MV-4-11 (cell line): ENCODE results near the gene DLL1.

Source experiments
- DNase-seq: peaks from one replicate; lab custom pipeline; 2025; lab: John Stamatoyannopoulos, UW

DLL1 gene

DNA sequence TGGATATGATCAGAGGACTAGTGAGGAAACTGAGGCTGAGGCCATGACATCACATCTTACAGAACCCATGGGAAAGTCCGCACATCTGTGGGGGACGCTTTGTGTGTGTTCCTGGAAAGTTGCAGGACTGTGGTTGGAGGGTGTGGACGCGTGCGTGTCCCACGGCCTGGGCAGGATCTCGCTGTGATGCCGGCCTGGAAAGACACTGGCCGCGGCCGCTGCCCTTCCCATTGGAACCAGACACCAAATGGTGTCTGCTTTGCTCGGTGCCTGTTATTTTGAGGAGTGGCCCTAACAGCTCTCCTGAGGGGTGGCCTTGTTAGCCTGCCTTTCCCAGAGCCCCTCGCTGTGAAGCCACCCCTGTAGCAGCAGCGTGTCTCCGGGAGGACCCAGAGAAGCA, 41.1 kb downstream of the DLL1 start:
- no peak for DNase-seq

DNA sequence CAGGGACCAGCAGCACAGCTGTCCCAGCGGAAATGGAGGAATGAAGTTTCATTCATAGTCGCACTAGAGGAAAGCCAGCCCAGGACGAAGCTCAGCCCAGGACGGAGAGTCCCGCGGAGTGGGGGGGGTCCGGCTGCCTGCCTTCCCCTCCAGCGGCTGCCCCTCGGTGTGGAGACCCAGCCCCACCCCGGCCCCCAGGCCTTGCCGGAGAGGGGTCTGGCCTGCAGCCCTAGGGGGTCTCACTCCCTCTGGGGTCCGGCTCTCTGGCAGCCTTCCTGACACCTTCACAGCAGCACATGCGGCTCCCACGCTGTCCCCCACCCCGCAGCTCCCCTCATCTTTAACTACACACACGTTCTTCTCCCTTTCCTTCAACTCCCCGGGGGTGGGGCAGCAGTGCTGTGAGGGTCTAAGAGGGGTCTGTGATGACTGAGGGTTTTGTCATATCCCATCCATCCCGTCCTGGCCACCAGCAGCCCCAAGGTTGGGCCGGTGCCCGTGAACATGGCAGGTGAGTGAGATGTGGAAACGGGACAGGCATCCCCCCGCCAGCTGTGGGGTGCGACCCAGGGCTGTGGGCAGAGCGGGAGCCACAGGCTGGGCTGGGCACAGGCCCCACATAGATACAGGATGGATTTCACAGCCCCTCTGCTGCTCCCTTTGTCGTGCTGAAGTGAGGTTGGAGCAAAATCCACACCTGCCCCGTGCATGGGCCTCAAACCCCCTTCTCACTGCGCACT, 41.8 kb downstream of the DLL1 start:
- DNase-seq: no peak

DNA sequence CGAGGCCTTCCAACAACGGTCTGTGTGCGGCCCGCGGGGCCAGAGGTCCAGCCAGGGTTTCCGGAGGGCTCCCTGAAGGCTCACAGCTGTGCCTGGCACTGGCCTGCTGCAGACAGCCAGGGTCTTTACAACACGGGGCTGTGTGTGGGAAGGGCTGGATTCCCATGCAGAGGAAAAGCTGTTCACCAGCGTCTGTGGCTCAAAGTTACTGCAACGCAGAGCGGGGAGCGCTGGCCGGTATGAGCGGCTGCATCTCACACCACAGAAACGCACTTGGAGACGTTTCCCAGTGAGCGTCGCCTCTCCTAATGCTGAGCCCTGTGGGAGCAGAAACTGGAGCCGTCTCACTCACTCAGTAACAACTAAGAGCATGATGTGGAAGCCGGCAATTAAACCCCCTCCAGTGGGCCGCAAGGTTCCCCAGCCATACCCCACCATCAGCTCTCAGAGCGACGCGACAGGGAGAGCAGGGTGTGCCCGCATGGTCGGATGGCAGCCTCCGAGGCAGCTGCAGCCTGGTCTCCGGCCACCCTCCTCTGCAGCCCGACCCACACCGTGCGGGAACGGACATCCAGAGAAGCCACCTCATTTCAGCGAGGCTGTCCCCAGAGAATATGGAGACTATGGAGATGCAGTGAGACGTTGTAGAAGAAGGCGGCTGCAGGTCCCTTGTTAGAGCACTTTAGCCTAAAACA, 42.6 kb downstream of the DLL1 start:
- no peak for DNase-seq

DNA sequence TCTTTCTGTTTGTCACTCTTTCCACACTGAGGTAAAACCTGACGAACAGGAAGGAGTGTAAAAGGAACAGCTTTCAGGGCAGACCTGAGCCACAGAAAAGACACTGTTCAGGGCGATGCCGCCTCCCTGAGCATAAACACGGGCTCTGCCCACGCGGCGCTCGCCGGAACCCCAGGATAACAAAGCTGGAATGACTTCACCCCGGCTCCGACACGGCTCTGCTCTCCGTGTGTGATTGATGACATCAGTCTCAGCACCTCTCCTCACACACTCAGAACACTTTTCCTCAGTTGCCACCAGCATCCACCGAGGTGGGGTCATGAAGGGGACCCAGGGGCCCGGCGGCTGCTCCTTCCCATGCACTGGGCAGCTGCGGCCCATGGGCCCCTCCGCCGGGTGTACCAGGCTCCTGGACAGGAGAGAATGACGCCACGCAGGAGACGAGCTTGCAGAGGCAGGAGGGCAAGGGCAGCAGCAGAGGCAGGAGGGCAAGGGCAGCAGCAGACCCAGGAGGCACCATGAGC, 43.6 kb downstream of the DLL1 start:
- no peak for DNase-seq

DNA sequence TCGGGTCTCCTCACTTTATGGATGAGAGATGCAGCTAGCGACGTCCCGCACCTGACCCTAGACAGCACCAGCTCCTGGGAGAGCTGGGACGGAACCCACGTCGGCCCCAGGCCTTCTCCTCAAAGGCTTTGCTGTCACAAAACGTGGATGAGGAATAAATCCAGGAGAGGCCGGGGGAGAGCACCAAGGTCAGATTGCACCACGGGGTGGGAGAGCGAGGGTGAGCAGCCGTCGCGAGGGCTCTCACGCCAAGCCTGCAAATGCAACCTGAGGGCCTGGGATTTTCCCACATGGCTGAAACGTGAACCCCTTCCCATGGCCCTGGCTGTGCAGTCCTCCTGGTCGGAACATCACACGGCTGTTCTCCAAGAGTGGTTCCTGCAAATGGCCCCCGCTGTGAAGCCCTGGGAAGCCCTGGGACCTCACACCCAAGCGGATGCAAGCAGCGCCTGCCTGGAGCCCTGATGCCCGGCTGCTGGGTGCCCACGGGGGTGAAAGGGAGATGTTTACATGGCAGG, 45.3 kb downstream of the DLL1 start:
- DNase-seq: no peak

DNA sequence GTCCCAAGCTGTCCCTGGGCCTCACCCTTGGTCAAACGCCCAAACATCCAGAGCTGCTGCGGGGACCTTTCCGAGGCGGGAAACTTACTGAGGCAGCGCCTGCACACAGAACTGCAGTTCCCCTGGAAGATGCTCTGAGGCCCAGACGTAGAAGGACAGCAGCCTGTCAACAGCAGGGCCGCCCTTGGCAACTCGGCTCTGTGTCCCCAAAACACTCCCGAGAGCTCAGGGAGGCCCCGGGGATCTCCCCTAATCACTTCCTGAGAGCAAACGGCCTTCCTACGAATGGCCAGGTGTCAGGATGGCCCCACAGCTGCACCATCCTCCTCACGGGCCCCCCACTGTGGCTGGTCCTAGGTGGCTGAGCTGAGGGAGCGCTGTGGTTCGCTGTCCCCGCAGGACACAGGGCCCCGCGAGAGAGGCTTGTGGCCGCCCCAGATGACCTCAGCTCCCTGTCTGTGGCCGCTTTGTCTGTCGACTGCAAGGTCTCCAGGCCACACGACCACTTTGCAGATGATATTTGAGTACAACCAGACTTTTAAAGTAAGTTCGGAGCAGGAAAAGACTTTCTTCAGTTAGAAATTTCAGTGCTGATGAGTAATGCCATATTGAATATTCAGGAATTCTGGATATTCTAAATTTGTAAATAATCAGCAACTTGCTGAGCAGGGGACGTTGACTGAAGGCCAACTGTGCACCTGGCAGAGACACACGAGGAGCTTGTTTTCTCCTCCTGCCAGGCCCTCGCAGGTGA, 46.0 kb downstream of the DLL1 start:
- no peak for DNase-seq

DNA sequence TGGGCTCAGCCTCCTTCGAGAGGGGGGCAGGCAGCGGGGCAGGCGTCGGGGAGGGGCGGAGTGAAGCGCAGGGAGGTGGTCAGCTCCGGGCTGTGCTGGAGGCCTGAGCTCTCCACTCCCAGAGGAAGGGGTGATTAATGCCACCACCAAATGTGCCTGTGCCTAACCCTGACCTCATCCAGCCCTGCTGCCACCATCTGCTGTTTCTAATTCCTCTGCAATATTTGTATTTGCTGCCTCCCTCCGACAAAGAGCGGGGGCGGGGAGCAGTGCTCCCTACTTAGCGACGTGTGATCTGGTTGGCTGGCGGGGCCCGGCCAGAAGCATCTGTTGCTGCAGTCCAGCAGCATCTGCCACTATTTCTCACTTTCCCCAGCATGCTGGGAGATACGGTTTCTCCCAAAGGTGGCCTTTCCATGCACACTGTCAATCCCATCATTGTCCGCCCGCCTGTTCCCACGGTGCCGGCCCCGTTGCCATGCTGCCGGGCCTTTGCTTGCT, 47.0 kb downstream of the DLL1 start:
- DNase-seq: no peak

DNA sequence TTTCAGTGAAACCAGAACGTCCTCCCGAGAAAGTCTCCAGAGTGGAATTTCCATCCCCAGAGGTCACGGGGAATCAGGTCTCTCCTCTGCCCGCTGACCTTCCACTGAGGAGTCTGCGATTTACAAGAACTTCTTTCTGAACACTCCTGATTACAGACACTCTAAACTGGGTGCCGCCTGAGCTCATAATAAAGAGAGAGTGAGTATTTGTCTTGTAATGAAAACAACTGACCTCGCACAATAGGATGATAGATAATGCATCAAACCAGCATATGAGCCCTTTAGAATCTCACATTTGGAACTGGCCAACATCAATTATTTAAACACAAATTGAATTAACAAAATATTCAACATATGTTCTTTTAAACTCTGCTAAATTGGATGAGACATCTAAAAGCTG, 47.5 kb downstream of the DLL1 start:
- DNase-seq: no peak

DNA sequence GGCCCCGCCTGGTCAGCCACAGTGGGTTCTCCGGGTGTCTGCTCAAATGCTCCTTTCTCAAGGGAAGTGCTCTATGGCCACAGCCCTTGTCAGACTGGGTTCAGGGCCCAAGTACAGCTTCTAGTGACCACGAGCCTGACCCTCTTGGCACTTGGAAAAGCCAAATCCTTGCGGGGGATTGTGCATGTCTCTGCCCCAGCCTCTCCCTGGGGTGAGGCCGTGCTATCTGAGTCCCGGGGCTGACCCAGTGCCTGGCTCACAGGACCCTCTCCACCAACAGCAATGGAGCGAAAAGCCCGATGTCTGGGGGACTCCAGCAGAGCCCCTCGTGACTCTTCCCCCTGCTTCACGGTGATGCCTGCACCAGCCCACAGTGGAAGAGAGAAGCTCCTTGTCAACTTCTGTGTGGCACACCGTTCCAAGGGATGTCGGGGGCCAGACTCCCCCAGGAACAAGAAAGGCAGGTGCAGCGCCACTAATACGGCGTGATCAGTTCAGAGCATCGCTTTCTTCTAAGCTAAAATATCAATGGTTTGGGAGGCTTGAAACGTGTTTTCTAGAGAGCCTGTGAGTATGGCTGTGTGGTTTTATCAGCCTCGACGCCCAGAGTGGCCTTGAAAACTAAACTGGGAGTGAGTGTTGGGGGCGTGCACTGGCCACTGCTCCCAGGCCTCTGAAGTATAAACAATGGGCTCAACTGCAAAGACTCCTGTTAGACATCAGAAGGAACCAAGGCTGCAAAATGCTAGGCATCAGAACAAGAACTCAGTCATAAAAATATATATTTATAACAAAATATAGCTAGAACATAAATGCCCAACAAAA, 51.9 kb downstream of the DLL1 start:
- DNase-seq: no peak

DNA sequence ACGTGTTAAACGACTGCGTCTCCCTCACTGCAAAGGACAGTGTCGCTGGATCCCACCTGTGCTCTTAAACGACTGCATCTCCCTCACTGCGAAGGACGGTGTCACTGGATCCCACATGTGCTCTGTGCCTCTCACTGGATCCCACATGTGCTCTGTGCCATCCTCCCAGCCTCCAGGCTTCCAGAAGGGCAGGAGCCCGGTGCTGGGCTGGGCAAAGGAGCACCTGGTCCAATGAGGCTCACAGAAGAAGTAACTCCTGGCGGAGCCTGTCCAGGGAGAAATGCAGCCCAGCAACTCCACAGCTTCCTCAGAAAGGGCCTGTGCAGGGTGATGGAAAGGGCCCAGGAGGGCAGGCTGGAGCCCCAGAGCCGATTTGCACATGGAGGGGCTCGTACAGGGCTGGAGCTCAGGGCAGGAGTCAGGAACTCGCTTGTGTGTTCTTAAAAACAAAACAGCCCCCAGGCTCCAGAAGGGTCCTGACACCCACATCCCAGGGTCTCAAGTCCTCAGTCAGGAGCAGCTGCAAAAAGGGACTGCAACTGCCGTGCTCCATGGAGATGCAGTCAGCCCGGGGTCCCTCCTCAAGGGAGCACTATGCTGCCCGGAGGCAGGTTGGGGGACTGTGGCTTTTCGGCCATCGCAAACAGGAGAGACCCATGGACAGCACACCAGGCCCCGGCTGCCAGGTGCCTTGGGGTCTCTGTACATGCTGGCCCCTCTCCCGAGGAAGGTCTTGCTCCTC, 52.7 kb downstream of the DLL1 start:
- no peak for DNase-seq

DNA sequence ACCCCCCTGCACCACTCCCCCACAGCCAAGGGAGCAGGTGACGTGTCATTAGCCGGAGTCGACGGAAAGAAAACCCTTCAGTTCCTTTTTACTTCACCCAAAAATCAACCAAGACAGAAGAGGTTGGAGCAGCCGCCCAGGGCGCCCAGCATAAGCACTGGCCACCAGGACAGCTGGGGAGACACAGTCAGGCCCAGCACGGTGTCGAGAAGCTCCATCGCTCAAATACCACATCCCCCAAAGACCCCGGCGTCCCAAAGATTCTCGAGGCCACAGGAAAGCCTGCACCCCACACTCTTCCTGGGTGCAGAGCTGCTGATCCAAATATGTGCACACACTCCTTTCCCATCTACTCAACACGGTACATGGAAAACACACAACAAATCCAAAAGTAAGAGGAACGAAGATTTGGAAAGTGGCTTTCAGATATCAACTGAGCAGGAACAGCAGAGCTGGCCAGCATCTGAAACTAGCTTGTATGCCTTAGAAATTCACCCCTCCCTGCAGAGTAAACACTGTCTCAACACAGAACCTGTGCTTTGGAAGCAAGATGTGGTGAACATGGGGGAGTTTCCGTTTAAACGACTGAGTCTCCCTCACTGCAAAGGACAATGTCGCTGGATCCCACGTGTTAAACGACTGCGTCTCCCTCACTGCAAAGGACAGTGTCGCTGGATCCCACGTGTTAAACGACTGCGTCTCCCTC, 54.6 kb downstream of the DLL1 start:
- no peak for DNase-seq

DNA sequence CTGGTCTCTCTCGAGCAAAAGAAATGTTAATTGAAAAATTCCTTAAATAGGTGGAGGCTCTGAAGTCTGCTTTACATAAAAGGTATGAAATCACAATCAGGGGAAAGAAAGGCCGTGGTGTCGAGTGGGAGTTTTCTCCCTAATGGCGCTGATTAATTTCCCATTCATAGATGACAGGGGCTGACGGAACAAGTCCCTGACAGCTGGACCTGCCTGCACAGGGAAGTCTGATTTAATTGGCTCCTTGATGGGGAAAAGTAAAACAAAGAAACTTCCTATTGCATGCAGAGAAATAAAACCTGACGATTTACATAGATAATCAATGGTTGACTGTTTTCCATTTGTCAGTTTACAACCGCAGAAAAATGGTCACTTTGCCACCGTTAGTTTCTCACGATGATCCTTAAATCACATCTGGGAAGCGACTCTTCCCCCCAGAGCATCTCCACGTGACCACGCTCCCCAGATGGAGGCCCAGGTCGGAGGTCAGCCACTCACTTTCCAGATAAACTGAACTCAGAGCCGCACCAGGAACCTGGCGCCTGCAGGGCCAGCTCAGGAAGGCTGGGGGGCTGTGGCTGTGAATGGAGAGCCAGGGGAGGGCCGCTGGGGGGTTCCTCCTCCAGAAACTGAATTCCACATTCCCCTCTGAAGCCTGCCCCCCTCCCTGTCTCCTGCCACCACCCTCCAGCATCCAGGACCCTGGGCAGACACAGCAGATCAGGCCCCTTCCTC, 55.3 kb downstream of the DLL1 start:
- no peak for DNase-seq

DNA sequence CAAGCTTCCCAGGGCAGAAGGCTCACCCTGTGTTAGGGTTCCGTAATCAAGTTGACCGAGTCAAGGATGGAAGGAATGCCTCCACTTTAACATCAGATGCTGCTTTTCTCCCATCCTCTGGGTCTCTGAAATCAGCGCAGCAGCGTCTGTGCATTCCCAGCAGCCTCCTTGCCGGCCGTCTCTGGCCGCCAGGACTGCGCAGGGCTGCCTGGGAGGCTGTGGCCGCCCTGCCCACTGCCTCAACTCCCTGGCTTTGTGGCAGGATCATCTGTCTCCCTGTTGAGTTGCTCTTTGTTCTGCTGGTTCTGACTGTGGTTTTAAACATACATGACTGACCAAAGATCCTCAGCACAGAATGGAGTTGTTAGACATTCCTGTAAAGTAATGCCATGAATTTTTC, 56.5 kb downstream of the DLL1 start:
- no peak for DNase-seq

DNA sequence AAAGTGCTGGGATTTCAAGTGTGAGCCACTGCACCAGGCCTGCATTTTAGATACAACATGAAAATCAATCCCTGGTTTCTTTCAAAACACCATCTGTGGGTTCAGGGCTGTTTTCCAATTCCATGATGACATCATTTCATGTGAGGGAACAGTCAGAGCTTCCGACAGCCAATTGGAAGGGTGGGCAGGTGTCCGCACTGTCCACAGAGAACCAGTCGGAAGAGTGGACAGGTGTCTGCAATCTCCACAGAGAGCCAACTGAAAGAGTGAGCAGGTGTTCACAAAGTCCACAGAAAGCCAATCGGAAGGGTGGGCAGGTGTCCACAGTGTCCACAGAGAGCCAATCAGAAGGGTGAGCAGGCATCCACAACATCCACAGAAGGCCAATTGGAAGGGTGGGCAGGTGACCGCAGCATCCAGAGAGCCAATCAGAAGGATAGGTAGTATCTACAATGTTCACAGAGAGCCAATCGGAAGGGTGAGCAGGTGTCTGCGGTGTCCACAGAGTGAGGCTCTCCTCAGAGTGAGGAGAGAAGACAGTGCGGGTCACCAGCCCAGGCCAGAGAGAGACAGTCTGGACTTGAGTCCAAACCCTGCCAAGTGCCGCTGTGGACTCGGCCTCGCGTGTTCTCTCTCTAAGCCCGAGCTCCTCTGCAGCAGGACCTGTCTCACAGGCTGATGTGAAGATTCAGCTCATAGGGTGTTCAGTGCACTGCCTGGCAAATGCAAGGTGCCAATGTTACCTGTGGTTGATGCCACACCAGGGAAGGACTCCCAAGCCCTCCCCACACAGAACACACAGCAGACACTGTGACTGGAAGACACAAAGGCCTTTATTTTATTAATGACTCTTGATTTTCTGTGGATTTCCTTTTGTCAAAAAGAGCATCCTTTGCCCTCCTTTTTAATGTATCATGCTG, 57.3 kb downstream of the DLL1 start:
- DNase-seq: no peak
